GM19455 (cell line): Measurements from ENCODE around the gene FUT1.
"Not testable (repeated sequence)": the region's sequence is repeated elsewhere in the genome, so short reads cannot be mapped to it uniquely, and the experiment has no call there.

Source experiments
- ATAC-seq: cut with Tn5 transposase; IDR thresholded peaks from one replicate; pipeline ENCODE4 v1.9.1; 2021; ENCODE audit not compliant: unreplicated experiment

Gene FUT1

DNA sequence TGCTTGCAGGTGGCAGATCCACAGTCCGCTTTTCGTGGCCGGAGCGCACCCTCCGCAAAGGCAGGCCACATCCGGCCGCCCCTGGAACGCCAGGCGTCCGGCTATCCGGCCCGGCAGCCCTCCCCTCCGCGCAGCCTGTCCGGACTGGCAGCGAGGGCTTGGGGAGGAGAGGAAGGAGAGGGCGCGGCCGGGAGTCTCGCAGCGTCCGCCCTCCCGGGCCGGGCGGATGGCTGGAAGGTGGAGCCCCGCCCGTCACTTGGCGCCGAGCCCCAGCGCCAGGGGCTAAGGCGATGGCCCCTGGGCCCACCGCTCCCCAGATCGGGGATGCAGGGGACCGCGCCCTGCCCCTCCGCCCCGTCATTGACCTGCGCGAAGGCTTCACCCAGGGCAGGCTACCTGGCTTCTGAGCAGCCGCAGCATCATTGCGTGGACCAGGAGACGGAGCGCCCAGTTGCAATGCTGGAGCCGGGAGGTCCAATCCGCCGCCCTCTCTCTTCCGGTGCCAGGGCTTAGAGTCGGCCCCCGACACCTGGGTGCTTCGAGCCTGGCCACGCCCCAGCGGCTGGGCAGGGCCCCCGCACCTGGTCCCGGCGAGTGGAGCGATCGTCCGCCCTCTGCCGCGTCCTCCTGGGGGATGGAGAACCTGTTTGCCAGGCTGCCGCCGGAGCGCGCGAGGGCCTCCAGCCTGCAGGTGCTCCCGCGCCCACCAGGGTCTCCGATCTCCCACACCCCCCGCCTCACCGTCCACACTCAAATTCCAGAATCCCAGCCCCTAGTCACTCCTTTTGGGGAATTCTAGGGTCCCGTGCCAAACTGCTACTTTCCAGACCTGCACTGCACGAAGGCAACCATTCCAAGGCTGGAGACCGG is at the start of gene FUT1:
TSS of gene FUT1 (minus strand) at position 146 of the 870 bp plus-strand sequence. CDS start 1,360 bp downstream, outside the sequence.
- no peak for ATAC-seq

DNA sequence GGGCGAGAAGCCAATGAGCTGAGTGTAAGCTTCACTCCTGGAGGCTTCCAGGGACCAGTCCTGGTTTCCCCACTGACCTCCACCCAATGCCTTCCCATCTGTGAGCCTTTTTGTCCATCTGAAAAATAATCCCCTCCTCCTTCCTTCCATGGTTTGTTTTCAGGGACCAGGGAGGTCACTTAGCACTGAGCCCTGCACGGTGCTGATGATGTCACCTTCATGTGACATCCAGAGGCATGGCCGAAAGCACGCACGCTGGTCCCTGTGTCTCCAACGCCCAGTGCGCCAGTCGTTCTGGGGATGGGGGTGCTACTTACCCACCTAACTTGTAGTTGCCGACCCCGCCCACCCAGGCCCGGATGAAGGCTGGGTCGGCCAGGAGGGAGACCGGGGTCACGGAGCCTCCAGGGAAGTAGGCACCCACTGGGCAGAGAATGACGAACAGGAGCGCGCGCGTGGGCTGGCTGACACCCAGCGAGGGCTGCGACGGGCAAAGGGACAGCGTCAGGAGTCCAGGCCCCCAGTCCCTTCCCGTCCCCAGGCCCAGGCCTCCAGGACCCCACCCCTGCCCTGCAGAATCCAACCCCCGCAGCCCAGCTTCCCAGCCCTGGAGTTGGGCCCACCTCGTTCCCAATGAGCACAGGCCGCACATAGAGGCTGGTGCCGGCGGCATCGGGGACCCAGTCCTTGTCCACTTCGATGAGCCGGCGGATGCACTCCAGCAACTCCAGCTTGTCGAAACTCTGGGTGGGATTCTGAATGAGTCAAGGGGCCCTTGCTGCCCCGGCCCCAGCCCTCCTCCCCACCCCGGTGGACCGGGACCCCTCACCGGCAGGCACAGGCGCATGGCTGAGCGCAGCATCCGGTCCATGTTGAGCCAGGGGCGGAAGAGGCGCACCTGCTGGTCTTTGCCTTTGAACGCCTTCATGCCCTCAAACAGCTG is 47.2 kb upstream of the FUT1 start:
- ATAC-seq, result no peak

DNA sequence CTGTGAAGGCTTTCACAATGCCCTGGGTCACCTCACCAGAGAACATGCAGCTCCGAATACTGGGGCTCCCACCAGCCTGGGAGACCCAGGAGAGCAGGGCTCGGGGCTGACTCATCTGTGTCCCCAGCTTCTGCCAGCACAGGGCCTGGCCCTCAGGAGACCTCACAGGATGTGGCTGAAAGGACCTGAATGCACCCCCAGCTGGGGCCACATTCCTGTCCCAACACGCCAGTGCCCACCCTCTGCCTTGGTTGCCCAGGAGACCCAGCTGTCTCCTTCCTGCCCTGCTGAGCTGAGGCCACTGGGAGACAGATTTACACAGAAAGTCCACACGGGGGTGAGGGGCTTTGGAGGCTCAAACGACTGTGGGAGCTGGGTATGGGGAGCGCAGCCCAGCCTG is 46.5 kb upstream of the FUT1 start:
- no peak for ATAC-seq

DNA sequence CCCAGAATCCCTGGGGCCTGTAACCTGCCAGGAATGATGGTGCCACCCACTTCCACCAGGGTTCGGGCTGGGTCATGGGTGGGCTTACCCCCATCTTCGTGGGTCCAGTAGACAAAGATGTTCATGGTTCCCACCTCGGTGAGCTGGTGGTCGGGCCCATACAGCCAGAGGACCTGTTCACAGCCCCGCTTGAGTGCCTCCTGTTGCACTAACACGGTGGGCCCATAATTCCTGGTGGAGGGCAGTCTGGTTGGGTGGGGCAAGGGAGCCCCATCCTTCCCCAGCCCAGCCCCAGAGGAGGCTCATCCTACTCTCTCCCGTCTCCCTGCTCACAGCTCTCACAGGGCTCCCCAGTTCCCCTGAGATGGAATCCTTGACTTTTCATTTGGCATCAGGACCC is 44.7 kb upstream of the FUT1 start:
- no peak for ATAC-seq

DNA sequence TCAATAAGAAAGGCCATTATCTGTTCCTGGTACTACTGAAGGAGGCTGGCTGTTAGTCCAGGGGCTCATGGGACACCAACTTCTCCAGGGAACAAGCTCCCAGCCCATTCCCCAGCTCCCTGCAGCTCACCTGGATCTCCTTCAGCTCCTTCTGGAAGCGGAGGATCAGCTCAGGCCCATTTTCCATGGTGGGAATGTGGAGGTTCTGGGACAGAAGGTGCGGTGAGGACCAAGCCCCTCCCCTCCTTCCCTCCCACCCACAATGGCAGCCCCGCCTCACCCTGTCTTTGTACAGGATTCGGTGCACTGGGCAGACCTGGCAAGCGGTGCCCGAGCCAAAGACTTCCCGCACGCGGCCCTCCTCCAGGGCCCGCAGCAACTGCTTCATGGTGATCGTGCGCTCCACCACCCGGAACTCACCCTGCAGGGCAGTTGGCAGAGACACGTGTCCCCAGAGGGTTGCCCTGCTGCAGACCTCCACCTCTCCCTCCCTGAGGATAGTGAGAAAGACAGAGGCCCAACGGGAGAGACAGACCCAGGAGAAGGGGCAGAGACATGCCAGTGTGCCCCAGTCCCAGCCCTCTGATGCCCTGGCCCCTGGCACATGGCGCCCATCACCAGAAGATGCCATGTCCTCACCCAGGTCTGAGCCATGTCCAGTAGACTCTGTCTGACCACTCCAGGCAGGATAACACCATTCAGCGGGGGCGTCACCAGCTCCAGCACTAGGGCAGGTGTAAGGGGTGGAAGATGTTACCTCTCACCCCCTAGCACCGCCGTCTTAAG is 44.0 kb upstream of the FUT1 start:
- no peak for ATAC-seq

DNA sequence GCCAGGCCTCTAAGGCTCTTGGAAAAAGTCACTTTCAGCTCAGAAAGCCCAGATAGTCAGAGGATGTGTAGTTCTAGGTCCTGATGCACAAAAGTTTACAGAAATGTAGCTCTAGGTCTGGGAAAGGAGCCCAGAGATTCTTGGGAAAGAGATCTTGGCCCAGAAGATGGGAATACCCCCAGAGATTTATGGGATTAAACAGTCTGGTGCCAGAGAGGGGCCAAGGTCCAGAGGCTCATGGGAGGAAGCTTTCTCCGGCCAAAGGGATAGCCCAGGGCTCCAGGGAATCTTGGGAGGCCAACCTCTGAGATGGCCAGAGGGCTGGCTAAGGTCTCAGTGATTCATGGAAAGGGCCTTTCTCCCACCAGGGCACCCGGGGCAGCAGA is 43.2 kb upstream of the FUT1 start:
- no peak for ATAC-seq

DNA sequence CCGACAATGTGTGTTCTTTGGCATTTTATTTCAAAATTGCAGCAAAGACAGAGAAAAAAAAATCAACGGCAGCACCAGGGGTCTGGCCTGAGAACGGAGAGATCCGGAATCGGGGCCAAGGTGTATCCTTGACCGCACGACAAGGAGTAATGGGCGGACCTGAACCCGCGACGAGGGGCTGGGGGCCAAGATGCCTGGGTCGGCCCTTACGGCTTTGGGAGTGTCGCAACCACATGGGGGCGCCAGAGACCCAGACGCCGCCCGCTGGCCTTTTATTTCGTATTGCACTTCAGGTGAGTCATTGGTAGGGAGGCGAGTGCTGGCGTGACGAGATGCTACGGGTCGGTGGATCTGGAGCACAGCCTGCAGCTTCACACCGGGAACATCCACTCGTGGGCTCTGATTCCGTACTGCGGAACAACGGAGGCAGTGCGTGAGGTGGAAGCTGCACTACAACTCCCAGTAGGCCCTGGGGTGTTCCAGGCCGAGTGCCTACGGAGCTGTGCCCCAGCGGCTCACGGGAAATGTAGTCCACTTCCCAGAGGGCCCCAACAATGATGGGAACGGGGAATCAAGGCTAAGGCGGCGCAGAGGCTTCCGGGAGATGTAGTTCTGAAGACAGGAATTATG is 42.7 kb upstream of the FUT1 start:
- peak; percentile 84 for ATAC-seq

DNA sequence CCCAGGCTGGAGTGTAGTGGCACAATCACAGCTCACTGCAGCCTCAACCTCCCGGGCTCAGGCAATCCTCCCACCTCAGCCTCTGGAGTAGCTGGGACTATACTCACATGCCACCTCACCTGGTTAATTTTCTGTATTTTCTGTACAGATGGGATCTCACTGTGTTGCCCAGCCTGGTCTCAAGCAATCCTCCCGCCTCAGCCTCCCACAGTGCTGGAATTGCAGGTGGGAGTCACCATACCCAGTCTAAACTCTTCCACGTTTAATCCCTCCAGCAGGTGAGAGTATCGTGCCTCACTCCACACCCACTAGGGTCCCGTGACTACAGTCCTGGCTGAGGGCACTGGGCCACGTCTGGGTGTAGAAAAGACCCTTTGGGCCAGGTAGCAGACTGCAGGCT is 41.9 kb upstream of the FUT1 start:
- ATAC-seq, result no peak

DNA sequence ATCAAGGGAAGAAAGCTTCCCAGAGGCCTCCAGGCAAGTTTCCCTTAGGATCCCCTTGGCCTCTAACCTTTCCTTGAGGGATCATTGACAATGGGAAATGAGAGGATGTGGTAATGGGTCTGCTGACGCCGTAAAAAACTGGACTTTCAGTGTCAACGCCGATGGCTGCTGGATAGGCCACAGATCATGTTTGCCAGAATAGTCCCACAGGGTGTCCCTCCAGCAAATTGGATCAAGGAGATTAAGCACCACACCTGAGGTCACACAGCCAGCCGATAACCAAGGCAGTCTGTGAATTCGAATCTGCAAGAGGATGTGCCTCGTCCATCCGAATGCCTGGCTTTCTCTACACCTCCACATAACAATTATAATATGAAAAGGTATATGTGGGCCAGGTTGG is 40.8 kb upstream of the FUT1 start:
- ATAC-seq, result no peak

DNA sequence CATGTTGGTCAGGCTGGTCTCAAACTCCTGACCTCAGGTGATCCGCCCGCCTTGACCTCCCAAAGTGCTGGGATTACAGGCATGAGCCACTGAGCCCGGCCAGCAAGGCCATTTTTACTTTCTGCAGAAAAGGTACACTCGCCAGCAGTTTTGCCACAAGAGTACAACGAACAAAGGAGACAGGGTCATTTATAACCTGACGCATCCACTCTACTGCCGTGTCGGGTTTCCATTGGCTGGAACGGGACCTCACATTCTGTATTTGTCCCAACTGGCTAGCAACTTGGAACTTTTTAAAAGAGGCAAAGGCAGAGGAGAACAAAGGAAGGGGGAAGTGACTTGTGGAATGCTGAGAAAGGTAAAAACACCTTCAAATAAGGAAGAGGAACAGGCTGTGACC is 34.9 kb upstream of the FUT1 start:
- ATAC-seq, result not testable (repeated sequence)

DNA sequence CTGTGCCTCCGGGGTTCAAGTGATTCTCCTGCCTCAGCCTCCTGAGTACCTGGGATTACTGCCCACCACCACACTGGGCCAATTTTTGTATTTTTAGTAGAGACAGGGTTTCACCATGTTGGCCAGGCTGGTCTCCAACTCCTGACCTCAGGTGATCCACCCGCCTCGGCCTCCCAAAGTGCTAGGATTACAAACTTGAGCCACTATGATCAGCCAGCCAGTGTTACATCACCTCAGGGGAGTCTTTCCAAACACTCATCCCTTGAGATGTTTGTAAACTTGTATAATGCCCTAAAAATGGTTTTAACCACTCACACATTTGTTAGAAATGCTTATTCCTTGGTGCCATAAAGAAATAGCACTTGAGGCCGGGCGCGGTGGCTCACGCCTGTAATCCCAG is 34.0 kb upstream of the FUT1 start:
- not testable (repeated sequence) for ATAC-seq

DNA sequence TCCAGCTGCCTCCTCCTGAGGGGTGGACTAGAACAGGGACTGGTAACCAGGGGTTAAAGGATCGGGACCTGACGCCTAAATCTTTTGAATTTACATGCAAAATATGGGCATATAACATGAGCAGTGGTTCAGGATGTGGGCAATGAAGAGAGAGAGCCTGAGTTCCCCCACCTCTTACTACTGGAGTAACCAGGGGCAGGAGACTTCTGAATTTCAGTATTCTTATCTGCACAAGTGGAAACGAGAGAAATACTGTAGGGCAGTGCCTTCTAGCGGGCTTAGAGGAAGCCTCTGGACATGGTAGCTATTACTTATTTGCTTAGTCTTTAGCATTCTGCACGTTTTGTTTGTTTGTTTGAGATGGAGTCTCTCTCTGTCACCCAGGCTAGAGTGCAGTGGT is 32.1 kb upstream of the FUT1 start:
- no peak for ATAC-seq

DNA sequence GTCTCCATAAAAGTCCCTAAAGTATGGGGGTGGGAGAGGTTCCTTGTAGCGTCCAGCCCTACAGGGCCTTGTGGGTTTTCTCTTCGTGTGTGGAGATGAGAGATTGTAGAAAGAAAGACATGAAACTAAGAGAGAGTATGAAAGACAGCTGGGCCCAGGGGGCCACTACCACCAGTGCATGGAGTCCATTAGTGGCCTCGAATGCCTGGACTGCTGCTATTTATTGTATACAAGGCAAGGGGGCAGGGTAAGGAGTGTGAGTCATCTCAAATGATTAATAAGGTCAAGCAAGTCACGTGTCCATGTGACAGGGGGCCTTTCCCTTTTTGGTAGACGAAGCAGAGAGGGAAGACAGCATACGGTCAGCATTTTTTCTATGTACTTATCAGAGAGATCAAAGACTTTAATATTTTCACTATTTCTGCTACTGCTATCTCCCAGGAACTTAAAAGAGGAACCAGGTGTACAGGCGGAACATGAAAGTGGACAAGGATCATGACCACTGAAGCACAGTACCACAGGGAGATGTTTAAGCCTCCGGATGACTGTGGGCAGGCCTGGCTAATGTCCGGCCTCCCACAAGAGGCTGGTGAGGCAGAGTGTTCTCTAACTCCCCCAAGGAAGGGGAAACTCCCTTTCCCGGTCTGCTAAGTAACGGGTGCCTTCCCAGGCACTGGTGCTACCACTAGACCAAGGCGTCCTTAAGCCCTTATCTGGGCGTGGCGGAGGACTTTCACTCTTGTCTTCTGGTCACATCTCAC is 28.4 kb upstream of the FUT1 start:
- no peak for ATAC-seq

DNA sequence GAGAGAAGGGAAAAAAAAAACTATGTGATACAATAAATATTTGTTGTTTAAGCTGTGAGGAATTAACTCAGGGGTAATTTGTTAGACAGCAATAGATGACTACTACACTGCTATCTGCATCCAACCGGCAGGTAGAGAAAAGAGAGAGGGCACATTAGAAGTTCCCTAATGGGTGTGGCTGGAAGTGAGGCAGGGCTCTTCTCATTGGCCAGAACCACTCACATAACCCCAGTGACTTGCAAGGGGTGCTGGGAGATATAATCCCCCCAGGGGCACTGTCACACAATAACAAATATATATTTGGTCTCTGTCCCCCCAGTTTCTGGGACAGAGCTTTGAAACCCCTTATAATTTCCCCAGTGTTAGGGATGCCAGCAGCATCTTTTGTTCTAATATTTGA is 27.2 kb upstream of the FUT1 start:
- no peak for ATAC-seq

DNA sequence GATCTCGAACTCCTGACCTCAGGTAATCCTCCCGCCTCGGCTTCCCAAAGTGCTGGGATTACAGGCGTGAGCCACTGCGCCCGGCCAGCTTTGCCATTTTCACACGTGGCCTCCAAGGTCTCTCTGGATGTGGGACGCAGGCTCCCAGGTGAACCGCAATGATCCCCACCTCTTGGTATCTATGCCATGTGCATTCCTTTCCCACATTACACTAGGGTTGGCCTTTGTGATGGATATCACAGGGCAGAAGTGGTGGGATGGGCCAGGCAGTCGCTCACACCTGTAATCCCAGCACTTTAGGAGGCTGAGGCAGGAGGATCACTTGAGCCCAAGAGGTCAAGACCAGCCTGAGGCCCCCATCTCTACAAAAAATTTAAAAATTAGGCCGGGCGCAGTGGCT is 25.3 kb upstream of the FUT1 start:
- ATAC-seq, result no peak

DNA sequence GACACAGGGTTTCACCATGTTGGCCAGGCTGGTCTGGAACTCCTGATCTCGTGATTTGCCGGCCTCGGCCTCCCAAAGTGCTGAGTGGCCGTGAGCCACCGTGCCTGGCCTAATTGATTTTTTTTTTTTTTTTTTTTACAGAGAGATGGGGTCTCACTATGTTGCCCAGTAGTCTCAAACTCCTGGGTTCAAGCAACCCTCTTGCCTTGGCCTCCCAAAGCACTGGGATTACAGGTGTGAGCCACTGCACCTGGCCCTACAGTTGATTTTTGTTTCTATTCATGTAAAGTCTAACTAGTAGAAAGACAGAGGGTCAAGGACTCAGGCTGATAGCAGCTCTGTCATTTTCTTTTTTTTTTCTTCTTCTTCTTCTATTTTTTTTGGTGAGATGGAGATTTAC is 24.7 kb upstream of the FUT1 start:
- ATAC-seq, result no peak

DNA sequence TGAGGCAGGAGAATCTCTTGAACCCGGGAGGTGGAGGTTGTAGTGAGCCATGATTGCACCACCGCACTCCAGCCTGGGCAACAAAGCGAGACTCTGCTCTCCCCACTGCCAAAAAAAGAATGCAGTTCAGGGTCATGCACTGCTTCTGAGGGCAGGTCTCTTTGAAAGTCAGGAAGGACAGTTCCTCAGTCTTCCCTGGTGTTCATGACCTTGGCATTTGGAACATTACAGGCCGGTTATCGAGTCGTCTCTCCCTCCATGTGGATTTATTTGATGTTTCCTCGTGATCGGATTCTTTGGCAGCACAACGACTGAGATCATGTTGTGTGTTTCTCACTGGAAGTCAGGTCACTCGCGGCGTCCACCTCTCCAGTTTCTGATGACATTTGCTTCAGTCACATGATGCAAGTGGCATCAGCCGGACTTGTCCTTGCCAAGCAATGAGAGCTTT is 20.1 kb upstream of the FUT1 start:
- no peak for ATAC-seq

DNA sequence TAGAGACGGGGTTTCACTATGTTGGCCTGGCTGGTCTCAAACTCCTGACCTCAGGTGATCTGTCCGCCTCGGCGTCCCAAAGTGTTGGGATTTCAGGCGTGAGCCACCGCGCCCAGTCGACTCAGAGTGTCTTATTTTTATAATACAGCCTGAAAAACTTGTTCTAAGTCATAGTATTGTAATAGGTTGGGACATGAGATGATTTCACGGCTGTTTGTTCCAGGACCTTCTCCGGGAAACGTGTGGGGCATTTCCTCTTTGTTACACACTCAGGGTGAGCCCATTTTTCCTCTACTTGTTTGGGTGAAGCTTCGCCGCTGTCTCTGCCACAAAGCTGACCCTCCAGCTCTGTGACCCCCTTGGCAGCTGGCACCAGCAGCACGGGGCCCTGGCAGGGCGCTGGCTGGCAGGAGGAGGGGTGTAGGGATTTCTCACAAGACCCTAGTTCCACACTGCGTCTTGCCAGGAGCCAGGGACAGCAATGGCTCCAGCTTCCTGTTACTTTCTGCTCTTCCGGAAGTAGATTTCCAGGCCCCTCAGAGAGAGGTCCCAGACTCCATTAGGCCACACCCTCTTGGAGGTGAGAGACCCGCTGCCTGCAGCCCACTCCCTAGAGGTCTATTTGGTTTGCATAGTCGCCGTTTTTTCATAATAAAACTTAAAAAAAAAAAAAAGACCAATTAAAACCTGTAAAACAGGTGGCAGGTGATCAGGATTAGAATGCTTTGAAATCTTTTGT is 18.5 kb upstream of the FUT1 start:
- no peak for ATAC-seq

DNA sequence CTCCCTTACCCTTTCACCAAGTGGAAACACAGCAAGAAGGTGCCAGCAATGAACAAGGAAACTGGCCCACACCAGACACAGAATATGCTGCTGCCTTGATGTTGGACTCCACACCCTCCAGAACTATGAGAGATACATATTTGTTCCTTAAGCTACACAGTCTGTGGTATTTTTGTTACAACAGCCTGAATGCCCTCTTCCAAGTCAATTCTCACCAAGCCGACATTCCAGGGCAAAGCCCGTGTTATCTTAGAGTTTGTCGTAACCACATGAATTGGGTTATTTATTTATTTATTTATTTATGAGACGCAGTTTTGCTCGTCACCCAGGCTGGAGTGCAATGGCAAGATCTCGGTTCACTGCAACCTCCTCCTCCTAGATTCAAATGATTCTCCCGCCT is 17.8 kb upstream of the FUT1 start:
- ATAC-seq, result no peak
